Neural cell (in vitro differentiated cells): ENCODE data around the gene SLC7A6OS. TPM values are rescaled to one million over a fixed set of nuclear protein-coding genes. Genes with fewer than 3 reads are reported as not detected.

Experiments
- H2AFZ ChIP-seq: fragments of 200-600, 300-800 bp; sonication (generic), shearing (Covaris generic); 2 replicates; pipeline ENCODE4 v1.6.0; 2014; ENCODE audit warnings: low read depth, mild to moderate bottlenecking, antibody characterized with exemption, low read length, moderate library complexity
- H3F3A ChIP-seq: fragments of 200-600 bp; shearing (Covaris generic); 2 replicates; pipeline ENCODE4 v1.6.1; 2016; ENCODE audit warnings: mild to moderate bottlenecking, moderate library complexity, mixed read lengths, antibody characterized with exemption, low read length; ENCODE audit not compliant: insufficient read depth, poor library complexity, severe bottlenecking
- H3K27ac ChIP-seq: fragments of 200-600, 300-800 bp; sonication (generic), shearing (Covaris generic); 2 replicates; pipeline ENCODE4 v1.5.1; 2014; ENCODE audit warnings: mild to moderate bottlenecking, low read length, moderate library complexity
- H3K27me3 ChIP-seq: fragments of 300-800, 200-600 bp; sonication (generic), shearing (Covaris generic); 2 replicates; pipeline ENCODE4 v1.6.0; 2014; ENCODE audit warnings: mild to moderate bottlenecking, low read depth, low read length, moderate library complexity; ENCODE audit not compliant: insufficient read depth
- H3K36me3 ChIP-seq: fragments of 300-800, 200-600 bp; sonication (generic), shearing (Covaris generic); 2 replicates; pipeline ENCODE4 v1.5.1; 2014; ENCODE audit warnings: mild to moderate bottlenecking, antibody characterized with exemption, low read length, moderate library complexity; ENCODE audit not compliant: insufficient read depth
- H3K4me2 ChIP-seq: fragments of 300-800, 200-600 bp; sonication (generic), shearing (Covaris generic); 2 replicates; pipeline ENCODE4 v1.6.0; 2014; ENCODE audit warnings: mild to moderate bottlenecking, low read length
- H3K4me3 ChIP-seq: fragments of 300-800, 200-600 bp; sonication (generic), shearing (Covaris generic); 2 replicates; pipeline ENCODE4 v1.5.1; 2014; ENCODE audit warnings: mild to moderate bottlenecking, low read length, moderate library complexity
- H3K79me2 ChIP-seq: fragments of 200-600 bp; shearing (Covaris generic); replicated peaks from 2 replicates; pipeline ENCODE4 v1.6.0; 2014; ENCODE audit warnings: mild to moderate bottlenecking, low read length, moderate library complexity; ENCODE audit not compliant: insufficient read depth
- H3K9ac ChIP-seq: fragments of 300-800, 200-600 bp; sonication (generic), shearing (Covaris generic); 2 replicates; pipeline ENCODE4 v1.6.1; 2016; ENCODE audit warnings: mild to moderate bottlenecking, low read length, mixed read lengths
- H3K9me2 ChIP-seq: fragments of 200-600 bp; shearing (Covaris generic); 2 replicates; pipeline ENCODE4 v1.6.1; 2016; ENCODE audit warnings: mild to moderate bottlenecking, low read length, mixed read lengths; ENCODE audit not compliant: insufficient read depth
- H3K9me3 ChIP-seq: fragments of 200-600, 300-800 bp; sonication (generic), shearing (Covaris generic); 2 replicates; pipeline ENCODE4 v1.6.1; 2016; ENCODE audit warnings: mild to moderate bottlenecking, mixed run types, low read length, moderate library complexity, mixed read lengths
- H4K20me1 ChIP-seq: fragments of 200-600 bp; shearing (Covaris generic); 2 replicates; pipeline ENCODE4 v1.6.1; 2016; ENCODE audit warnings: mild to moderate bottlenecking, mixed run types; ENCODE audit not compliant: insufficient read depth
- EP300 ChIP-seq: fragments of 450-650 bp; conservative IDR thresholded peaks from 2 replicates; pipeline ENCODE4 v1.6.1; 2014; ENCODE audit warnings: antibody characterized with exemption, mild to moderate bottlenecking, moderate library complexity; ENCODE audit not compliant: poor library complexity, severe bottlenecking
- EZH2 ChIP-seq: fragments of 200-600, 300-800 bp; shearing (Covaris generic), sonication (generic); IDR thresholded peaks from 2 replicates; pipeline ENCODE4 v1.6.1; 2014; ENCODE audit warnings: antibody characterized with exemption, low read length, borderline replicate concordance, mild to moderate bottlenecking; ENCODE audit not compliant: insufficient read depth, poor library complexity, severe bottlenecking
- MXI1 ChIP-seq: fragments of 450-650 bp; conservative IDR thresholded peaks from 2 replicates; pipeline ENCODE4 v1.6.1; 2014; ENCODE audit warnings: antibody characterized with exemption, mild to moderate bottlenecking; ENCODE audit not compliant: poor library complexity, severe bottlenecking
- POLR2AphosphoS5 ChIP-seq: IDR thresholded peaks from 2 replicates; pipeline ENCODE4 v1.6.1; 2012
- RAD21 ChIP-seq: fragments of 450-650 bp; conservative IDR thresholded peaks from 2 replicates; pipeline ENCODE4 v1.6.1; 2014; ENCODE audit warnings: antibody characterized with exemption, mild to moderate bottlenecking, moderate library complexity
- SMC3 ChIP-seq: fragments of 450-650 bp; conservative IDR thresholded peaks from 2 replicates; pipeline ENCODE4 v1.6.1; 2014; ENCODE audit warnings: antibody characterized with exemption, mild to moderate bottlenecking, moderate library complexity; ENCODE audit not compliant: poor library complexity
- TAF1 ChIP-seq: IDR thresholded peaks from 2 replicates; pipeline ENCODE4 v1.6.1; 2012; ENCODE audit warnings: low read depth
- polyA plus RNA-seq: library from polyadenylated mRNA; depleted of rRNA; stranded (reverse); fragments of >200 nt; gene quantifications from 2 replicates; pipeline ENCODE4 v1.2.3, GENCODE V29; 2014
- TF ChIP-seq, protein P1 (sequence below): fragments of 450-650 bp; IDR thresholded peaks from 2 replicates; pipeline ENCODE4 v1.5.1; 2014; ENCODE audit warnings: antibody characterized with exemption, mild to moderate bottlenecking, moderate library complexity; ENCODE audit not compliant: poor library complexity, severe bottlenecking
- TF ChIP-seq, protein P2 (sequence below): IDR thresholded peaks from 2 replicates; pipeline ENCODE4 v1.6.1; 2012; ENCODE audit warnings: borderline replicate concordance

The SLC7A6OS gene
- polyA plus RNA-seq, 1 donor from 2014 or later: 21.3 TPM

DNA sequence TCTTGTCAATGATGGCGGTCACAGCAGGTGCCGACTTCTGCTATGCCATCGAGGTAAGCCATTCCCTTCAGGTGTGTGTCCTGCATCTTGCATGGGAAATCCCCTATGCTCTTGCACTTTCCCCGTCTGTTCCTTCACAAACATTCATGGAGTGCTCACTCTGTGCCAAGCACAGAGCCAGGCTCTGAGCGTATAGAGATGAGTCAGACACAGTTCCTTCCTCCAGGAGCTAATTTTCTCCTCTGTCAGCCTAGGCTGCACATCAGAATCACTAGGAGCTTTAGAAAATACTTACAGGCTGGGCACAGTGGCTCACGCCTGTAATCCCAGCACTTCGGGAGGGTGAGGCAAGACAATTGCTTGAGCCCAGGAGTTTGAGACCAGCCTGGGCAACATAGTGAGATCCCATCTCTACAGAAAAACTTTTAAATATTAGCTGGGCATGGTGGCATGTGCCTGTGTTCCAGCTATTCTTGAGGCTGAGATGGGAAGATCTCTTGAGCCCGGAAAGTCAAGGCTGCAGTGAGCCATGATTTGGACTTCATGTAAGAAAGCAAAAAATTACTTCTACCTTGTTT, 14.1 kb upstream of the SLC7A6OS start:
- Histone ChIP-seq H3K4me2 (no peak overlapping the region), H2AFZ (no peak overlapping the region), H4K20me1 (no peaks in the 10 kb centered on the region), H3K4me3 (no peak overlapping the region), H3K27ac (no peak overlapping the region), H3K36me3 (no peaks in the 10 kb centered on the region), H3K27me3 (no peaks in the 10 kb centered on the region), H3F3A (no peaks in the 10 kb centered on the region), H3K79me2 (no peaks in the 10 kb centered on the region), H3K9me3 (no peaks in the 10 kb centered on the region), H3K9me2 (no peaks in the 10 kb centered on the region), H3K9ac (no peak overlapping the region)
- TF ChIP-seq, protein P1, sequence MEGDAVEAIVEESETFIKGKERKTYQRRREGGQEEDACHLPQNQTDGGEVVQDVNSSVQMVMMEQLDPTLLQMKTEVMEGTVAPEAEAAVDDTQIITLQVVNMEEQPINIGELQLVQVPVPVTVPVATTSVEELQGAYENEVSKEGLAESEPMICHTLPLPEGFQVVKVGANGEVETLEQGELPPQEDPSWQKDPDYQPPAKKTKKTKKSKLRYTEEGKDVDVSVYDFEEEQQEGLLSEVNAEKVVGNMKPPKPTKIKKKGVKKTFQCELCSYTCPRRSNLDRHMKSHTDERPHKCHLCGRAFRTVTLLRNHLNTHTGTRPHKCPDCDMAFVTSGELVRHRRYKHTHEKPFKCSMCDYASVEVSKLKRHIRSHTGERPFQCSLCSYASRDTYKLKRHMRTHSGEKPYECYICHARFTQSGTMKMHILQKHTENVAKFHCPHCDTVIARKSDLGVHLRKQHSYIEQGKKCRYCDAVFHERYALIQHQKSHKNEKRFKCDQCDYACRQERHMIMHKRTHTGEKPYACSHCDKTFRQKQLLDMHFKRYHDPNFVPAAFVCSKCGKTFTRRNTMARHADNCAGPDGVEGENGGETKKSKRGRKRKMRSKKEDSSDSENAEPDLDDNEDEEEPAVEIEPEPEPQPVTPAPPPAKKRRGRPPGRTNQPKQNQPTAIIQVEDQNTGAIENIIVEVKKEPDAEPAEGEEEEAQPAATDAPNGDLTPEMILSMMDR: no peak
- TF ChIP-seq EP300 (no peak), MXI1 (no peak), SMC3 (no peak), POLR2AphosphoS5 (no peak), TAF1 (no peak), EZH2 (no peak), RAD21 (no peak)
- TF ChIP-seq, protein P2, sequence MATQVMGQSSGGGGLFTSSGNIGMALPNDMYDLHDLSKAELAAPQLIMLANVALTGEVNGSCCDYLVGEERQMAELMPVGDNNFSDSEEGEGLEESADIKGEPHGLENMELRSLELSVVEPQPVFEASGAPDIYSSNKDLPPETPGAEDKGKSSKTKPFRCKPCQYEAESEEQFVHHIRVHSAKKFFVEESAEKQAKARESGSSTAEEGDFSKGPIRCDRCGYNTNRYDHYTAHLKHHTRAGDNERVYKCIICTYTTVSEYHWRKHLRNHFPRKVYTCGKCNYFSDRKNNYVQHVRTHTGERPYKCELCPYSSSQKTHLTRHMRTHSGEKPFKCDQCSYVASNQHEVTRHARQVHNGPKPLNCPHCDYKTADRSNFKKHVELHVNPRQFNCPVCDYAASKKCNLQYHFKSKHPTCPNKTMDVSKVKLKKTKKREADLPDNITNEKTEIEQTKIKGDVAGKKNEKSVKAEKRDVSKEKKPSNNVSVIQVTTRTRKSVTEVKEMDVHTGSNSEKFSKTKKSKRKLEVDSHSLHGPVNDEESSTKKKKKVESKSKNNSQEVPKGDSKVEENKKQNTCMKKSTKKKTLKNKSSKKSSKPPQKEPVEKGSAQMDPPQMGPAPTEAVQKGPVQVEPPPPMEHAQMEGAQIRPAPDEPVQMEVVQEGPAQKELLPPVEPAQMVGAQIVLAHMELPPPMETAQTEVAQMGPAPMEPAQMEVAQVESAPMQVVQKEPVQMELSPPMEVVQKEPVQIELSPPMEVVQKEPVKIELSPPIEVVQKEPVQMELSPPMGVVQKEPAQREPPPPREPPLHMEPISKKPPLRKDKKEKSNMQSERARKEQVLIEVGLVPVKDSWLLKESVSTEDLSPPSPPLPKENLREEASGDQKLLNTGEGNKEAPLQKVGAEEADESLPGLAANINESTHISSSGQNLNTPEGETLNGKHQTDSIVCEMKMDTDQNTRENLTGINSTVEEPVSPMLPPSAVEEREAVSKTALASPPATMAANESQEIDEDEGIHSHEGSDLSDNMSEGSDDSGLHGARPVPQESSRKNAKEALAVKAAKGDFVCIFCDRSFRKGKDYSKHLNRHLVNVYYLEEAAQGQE: no peak

DNA sequence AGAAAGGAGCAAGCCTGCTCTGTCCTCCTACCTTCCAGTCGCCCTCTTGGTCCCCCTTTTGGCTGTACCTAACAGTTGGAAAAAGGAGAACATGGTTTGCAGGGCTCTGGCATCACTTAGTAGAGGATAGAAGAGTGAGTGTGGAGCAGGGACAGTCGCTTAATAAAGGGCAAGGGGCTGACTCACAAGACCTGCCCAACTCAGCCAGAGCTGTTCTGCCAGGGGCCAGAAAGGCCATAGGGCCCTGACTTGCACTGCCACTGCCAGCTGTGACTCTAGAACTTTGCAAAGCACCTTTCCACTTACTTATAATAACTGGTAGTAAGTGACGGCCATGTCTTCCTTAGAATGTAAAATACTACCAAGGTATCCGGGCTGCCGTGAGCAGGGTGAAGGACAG, 13.6 kb upstream of the SLC7A6OS start:
- Histone ChIP-seq H3K79me2 (no peaks in the 10 kb centered on the region), H3K27ac (no peak overlapping the region), H3K9me3 (no peaks in the 10 kb centered on the region), H3K36me3 (no peaks in the 10 kb centered on the region), H3K27me3 (no peaks in the 10 kb centered on the region), H3K4me2 (no peak overlapping the region), H3K9me2 (no peaks in the 10 kb centered on the region), H3K4me3 (no peak overlapping the region), H3F3A (no peaks in the 10 kb centered on the region), H4K20me1 (no peaks in the 10 kb centered on the region), H3K9ac (no peak overlapping the region), H2AFZ (no peak overlapping the region)
- TF ChIP-seq EZH2: no peak
- TF ChIP-seq MXI1: no peak
- TF ChIP-seq POLR2AphosphoS5: no peak
- TF ChIP-seq, protein P1: no peak
- TF ChIP-seq, protein P2: no peak
- TF ChIP-seq EP300: no peak
- no peak for TF ChIP-seq TAF1
- no peak for TF ChIP-seq RAD21
- TF ChIP-seq SMC3: no peak
